HG02763 (cell line): ENCODE data around the gene PXMP4.
"Not testable (repeated sequence)": the region's sequence is repeated elsewhere in the genome, so short reads cannot be mapped to it uniquely, and the experiment has no call there.

Experiments
- ATAC-seq: cut with Tn5 transposase; IDR thresholded peaks from one replicate; pipeline ENCODE4 v1.9.1; 2021; ENCODE audit warnings: mild to moderate bottlenecking, moderate library complexity; ENCODE audit not compliant: unreplicated experiment

PXMP4 gene

GRCh38 chr20:33704197-33704924, 15.7 kb downstream of the PXMP4 start:
- no peak for ATAC-seq

- no peak for ATAC-seq
These were observed 16.5 kb downstream of the PXMP4 start for GRCh38 chr20:33703498-33704137.

GRCh38 chr20:33702861-33703260, 17.2 kb downstream of the PXMP4 start:
- ATAC-seq = no peak

GRCh38 chr20:33701629-33702450, 18.3 kb downstream of the PXMP4 start:
- no peak for ATAC-seq

DNA sequence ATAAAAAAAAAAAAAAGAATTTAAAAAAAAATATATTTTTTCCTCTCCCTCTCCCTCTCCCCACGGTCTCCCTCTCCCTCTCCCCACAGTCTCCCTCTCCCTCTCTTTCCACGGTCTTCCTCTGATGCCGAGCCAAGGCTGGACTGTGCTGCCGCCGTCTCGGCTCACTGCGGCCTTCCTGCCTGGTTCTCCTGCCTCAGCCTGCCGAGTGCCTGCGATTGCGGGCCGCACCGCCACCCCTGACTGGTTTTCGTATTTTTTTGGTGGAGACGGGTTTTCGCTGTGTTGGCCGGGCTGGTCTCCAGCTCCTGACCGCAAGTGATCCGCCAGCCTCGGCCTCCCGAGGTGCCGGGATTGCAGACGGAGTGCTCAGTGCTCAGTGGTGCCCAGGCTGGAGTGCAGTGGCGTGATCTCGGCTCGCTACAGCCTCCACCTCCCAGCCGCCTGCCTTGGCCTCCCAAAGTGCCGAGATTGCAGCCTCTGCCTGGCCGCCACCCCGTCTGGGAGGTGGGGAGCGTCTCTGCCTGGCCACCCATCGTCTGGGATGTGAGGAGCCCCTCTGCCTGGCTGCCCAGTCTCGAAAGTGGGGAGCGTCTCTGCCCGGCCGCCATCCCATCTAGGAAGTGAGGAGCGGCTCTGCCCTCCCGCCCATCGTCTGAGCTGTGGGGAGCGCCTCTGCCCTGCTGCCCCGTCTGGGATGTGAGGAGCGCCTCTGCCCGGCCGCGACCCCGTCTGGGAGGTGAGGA, 19.2 kb downstream of the PXMP4 start:
- ATAC-seq = not testable (repeated sequence)

GRCh38 chr20:33698966-33699365, 21.1 kb downstream of the PXMP4 start:
- ATAC-seq = not testable (repeated sequence)

GRCh38 chr20:33697129-33697528, 23.0 kb downstream of the PXMP4 start:
- ATAC-seq = no peak

GRCh38 chr20:33696448-33696847, 23.7 kb downstream of the PXMP4 start:
- no peak for ATAC-seq

DNA sequence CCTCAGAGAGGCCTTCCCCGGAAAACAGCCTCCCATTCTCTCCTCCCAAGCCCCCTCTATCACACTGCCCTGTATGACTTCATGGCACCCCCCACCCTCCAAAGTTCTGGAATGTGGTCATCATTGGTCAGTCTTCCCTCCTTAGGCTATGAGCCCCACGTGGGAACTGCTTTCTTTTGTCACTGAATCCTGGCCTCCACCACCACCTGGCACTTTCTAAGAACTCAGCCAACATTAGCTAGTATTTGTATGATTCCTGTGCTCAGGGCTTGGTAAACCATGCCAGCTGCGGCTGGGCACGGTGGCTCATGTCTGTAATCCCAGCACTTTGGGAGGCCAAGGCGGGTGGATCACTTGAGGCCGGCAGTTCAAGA, 25.5 kb downstream of the PXMP4 start:
- no peak for ATAC-seq

GRCh38 chr20:33693741-33694638, 26.1 kb downstream of the PXMP4 start:
- ATAC-seq = no peak

- ATAC-seq = no peak
These were observed 26.8 kb downstream of the PXMP4 start for GRCh38 chr20:33693289-33693688.

- no peak for ATAC-seq
These were observed 30.1 kb downstream of the PXMP4 start for GRCh38 chr20:33689973-33690372.

- ATAC-seq = no peak
These were observed 30.6 kb downstream of the PXMP4 start for GRCh38 chr20:33689493-33689892.

- ATAC-seq = no peak
These were observed 31.1 kb downstream of the PXMP4 start for GRCh38 chr20:33688938-33689424.

GRCh38 chr20:33687993-33688937, 31.8 kb downstream of the PXMP4 start:
- ATAC-seq = no peak

- no peak for ATAC-seq
These were observed 32.7 kb downstream of the PXMP4 start for GRCh38 chr20:33687370-33687915.

DNA sequence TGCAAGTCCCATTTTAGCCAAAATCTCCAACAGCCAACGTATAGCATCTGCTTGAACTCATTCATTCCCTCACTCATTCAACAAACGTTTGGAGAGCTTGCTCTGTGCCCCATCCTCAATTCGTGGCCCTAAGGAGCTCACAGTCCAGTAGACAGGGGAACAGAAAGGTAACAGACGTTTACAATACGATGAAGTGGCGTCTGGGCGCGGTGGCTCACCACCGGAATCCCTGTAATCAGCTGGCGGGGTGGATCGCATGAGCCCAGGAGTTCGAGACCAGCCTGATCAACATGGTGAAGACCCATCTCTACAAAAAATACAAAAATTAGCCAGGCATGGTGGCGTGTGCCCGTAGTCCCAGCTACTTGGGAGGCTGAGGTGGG, 33.1 kb downstream of the PXMP4 start:
- no peak for ATAC-seq
